Measurements from ENCODE around the gene NUP50. TPM values are rescaled to one million over a fixed set of nuclear protein-coding genes. Genes with fewer than 3 reads are reported as not detected.

NUP50 gene
- total and polyA plus RNA-seq, 2 donors (not counting 1 experiment from before 2014, with no cell fraction given), result 9.1 to 105 TPM

DNA sequence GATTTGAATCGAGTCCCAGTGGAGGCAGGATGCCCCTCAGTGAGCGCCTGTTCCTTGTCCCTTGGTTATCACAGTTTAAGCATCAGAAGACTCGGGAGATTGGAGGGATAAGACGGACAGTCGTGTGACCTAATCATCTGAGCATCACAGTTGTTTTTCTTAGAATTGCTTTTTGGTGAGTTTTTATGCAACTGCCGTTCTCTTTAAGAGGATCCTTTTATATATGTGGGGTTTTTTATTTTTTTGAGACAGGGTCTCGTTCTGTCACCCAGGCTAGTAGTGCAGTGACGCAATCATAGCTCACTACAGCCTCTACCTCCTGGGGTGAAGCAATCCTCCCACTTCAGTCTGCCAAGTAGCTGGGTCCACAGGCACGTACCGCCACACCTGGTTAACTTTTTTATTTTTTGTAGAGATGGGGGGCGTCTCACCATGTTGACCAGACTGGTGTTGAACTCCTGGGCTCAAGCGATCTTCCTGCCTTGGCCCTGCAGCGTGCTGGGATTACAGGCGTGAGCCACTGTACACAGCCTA is 16.5 kb downstream of the NUP50 start:
- POLR2A ChIA-PET, result no interaction called here
- peaks cover 44% of the 10 kb centered on the region for H3K79me2 ChIP-seq (ENCODE audit: control insufficient read depth, insufficient read depth, low read length)
- H3K27ac Mint-ChIP-seq, result no peak overlapping the region

DNA sequence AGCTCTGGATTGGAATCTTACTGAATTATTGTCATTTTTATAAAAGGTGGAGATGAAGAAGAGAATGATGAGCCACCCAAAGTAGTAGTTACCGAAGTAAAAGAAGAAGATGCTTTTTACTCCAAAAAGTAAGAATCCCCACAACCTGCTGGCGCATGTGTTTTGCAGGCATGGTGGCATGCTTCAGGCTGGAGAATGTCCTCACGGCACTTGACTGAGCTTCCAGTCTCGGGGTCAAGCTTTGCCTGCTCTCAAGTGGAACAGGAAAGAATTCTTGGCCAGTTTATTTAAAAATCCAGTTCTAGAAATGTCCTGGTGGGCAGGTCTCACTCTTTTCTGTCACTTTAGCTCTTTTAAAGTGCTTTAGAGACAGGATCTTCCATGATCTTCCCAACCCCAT is 17.5 kb downstream of the NUP50 start:
- TF ChIP-seq, protein P1, sequence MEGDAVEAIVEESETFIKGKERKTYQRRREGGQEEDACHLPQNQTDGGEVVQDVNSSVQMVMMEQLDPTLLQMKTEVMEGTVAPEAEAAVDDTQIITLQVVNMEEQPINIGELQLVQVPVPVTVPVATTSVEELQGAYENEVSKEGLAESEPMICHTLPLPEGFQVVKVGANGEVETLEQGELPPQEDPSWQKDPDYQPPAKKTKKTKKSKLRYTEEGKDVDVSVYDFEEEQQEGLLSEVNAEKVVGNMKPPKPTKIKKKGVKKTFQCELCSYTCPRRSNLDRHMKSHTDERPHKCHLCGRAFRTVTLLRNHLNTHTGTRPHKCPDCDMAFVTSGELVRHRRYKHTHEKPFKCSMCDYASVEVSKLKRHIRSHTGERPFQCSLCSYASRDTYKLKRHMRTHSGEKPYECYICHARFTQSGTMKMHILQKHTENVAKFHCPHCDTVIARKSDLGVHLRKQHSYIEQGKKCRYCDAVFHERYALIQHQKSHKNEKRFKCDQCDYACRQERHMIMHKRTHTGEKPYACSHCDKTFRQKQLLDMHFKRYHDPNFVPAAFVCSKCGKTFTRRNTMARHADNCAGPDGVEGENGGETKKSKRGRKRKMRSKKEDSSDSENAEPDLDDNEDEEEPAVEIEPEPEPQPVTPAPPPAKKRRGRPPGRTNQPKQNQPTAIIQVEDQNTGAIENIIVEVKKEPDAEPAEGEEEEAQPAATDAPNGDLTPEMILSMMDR (IDR thresholded peaks at IDR 0.05), result no peak
- no peak for TF ChIP-seq EZH2 (IDR thresholded peaks at IDR 0.05; ENCODE audit: borderline replicate concordance, insufficient read depth, low read depth, low read length, poor library complexity, severe bottlenecking)
- Histone ChIP-seq H3K9ac (ENCODE audit: low read length) (no peak overlapping the region), H3K4me2 (replicated peaks; ENCODE audit: low read depth, low read length, poor library complexity, severe bottlenecking) (no peak overlapping the region), H3K4me1 (ENCODE audit: control insufficient read depth in 2 of 2, insufficient read depth in 2 of 2, low read length in 2 of 2) (no peaks in the 10 kb centered on the region), H3K27ac (ENCODE audit: low read length in 2 of 2) (no peak overlapping the region), H2AFZ (ENCODE audit: insufficient read depth, low read depth, low read length, poor library complexity, severe bottlenecking) (no peak overlapping the region), H3K4me3 (ENCODE audit: control extremely low read depth in 1 of 5, extremely low read depth in 1 of 5, insufficient read depth in 1 of 5, low read depth in 2 of 5, low read length in 4 of 5) (no peak overlapping the region), H3K36me3 (replicated peaks in 1 of 2; ENCODE audit: control extremely low read depth in 1 of 2, control insufficient read depth in 1 of 2, extremely low read depth in 1 of 2, insufficient read depth in 2 of 2, low read length in 1 of 2) (peaks cover 0 to 76% of the 10 kb centered on the region in 2 experiments), H4K20me1 (ENCODE audit: control insufficient read depth, insufficient read depth, low read length, poor library complexity, severe bottlenecking) (peaks cover 41% of the 10 kb centered on the region), H3K79me2 (ENCODE audit: control insufficient read depth, insufficient read depth, low read length) (peaks cover 34% of the 10 kb centered on the region), H3K9me3 (ENCODE audit: control extremely low read depth in 1 of 3, control insufficient read depth in 2 of 3, insufficient read depth in 1 of 3, low read length in 2 of 3) (no peaks in the 10 kb centered on the region), H3K27me3 (replicated peaks in 1 of 4; ENCODE audit: control extremely low read depth in 1 of 4, control insufficient read depth in 3 of 4, insufficient read depth in 4 of 4, low read length in 3 of 4) (no peaks in the 10 kb centered on the region)
- H3K4me1 Mint-ChIP-seq, result no peaks in the 10 kb centered on the region
- 100% methylated on average over 3 of the region's 4 CpGs for WGBS (ENCODE audit: insufficient coverage)
- no peak for ATAC-seq (ENCODE audit: low read depth)
- H3K27ac Mint-ChIP-seq, result no peak overlapping the region
- H3K4me3 Mint-ChIP-seq, result no peak overlapping the region
- H3K27me3 Mint-ChIP-seq, result no peaks in the 10 kb centered on the region
- intact Hi-C loops (cut with micrococcal nuclease), result no loop called here
- no peaks in the 10 kb centered on the region for H3K9me3 Mint-ChIP-seq (ENCODE audit: insufficient read depth)
- CTCF ChIA-PET, result no interaction called here
- POLR2A ChIA-PET, result no interaction called here
- DNase-seq, result no peak

More for the DNA sequence above, 16.5 kb downstream of the NUP50 start:
- H3K4me1 ChIP-seq (ENCODE audit: control insufficient read depth in 2 of 2, insufficient read depth in 2 of 2, low read length in 2 of 2), result no peaks in the 10 kb centered on the region
- no peak overlapping the region for H3K4me3 ChIP-seq (ENCODE audit: control extremely low read depth in 1 of 5, extremely low read depth in 1 of 5, insufficient read depth in 1 of 5, low read depth in 2 of 5, low read length in 4 of 5)
- H3K4me1 Mint-ChIP-seq, result peaks cover 1% of the 10 kb centered on the region
- H2AFZ ChIP-seq (ENCODE audit: insufficient read depth, low read depth, low read length, poor library complexity, severe bottlenecking), result no peak overlapping the region
- no peaks in the 10 kb centered on the region for H3K27me3 Mint-ChIP-seq
- H3K27me3 ChIP-seq (replicated peaks in 1 of 4; ENCODE audit: control extremely low read depth in 1 of 4, control insufficient read depth in 3 of 4, insufficient read depth in 4 of 4, low read length in 3 of 4), result no peaks in the 10 kb centered on the region
- no peak for TF ChIP-seq EZH2 (IDR thresholded peaks at IDR 0.05; ENCODE audit: borderline replicate concordance, insufficient read depth, low read depth, low read length, poor library complexity, severe bottlenecking)
- TF ChIP-seq, protein P1 (IDR thresholded peaks at IDR 0.05), result no peak
- no peak for DNase-seq
- intact Hi-C loops (cut with micrococcal nuclease), result no loop called here
- H3K27ac ChIP-seq (ENCODE audit: low read length in 2 of 2), result no peak overlapping the region
- ATAC-seq (ENCODE audit: low read depth), result no peak
- CTCF ChIA-PET, result no interaction called here
- H3K9me3 Mint-ChIP-seq (ENCODE audit: insufficient read depth), result no peaks in the 10 kb centered on the region
- no peak overlapping the region for H3K4me2 ChIP-seq (replicated peaks; ENCODE audit: low read depth, low read length, poor library complexity, severe bottlenecking)
- H3K9ac ChIP-seq (ENCODE audit: low read length), result no peak overlapping the region
- 94% methylated on average over 9 of the region's 14 CpGs for WGBS (ENCODE audit: insufficient coverage)
- no peaks in the 10 kb centered on the region for H3K9me3 ChIP-seq (ENCODE audit: control extremely low read depth in 1 of 3, control insufficient read depth in 2 of 3, insufficient read depth in 1 of 3, low read length in 2 of 3)
- peaks cover 48% of the 10 kb centered on the region for H4K20me1 ChIP-seq (ENCODE audit: control insufficient read depth, insufficient read depth, low read length, poor library complexity, severe bottlenecking)
- H3K4me3 Mint-ChIP-seq, result no peak overlapping the region
- H3K36me3 ChIP-seq (replicated peaks in 1 of 2; ENCODE audit: control extremely low read depth in 1 of 2, control insufficient read depth in 1 of 2, extremely low read depth in 1 of 2, insufficient read depth in 2 of 2, low read length in 1 of 2), result peaks cover 0 to 77% of the 10 kb centered on the region in 2 experiments
